GM21360 (cell line): ENCODE results near the gene PDIA5.

Source experiments
- ATAC-seq: cut with Tn5 transposase; IDR thresholded peaks from one replicate; pipeline ENCODE4 v1.9.1; 2021; ENCODE audit warnings: mild to moderate bottlenecking, moderate library complexity; ENCODE audit not compliant: unreplicated experiment

PDIA5 gene

GRCh38 chr3:123039178-123039577, 27.6 kb upstream of the PDIA5 start:
- ATAC-seq = no peak

DNA sequence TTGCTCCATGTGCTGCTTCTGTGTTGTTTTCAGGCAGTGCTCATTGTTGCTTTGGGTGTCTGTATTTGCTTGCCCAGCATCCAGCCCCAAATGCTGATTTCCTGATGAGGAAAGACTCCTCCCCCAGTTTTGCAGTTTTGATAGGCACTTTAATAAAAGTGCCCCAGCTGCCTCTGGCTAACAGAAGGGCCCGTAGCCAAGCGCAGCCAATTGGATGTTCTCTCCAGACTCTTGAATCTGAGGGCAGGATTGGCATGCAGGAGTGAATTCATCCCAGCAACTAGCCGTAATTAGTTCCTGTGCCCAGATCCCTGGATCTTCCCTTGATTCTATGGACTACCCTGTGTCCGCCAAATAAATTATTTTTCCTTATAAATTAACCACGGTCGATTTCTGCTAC, 24.4 kb upstream of the PDIA5 start:
- ATAC-seq = no peak

DNA sequence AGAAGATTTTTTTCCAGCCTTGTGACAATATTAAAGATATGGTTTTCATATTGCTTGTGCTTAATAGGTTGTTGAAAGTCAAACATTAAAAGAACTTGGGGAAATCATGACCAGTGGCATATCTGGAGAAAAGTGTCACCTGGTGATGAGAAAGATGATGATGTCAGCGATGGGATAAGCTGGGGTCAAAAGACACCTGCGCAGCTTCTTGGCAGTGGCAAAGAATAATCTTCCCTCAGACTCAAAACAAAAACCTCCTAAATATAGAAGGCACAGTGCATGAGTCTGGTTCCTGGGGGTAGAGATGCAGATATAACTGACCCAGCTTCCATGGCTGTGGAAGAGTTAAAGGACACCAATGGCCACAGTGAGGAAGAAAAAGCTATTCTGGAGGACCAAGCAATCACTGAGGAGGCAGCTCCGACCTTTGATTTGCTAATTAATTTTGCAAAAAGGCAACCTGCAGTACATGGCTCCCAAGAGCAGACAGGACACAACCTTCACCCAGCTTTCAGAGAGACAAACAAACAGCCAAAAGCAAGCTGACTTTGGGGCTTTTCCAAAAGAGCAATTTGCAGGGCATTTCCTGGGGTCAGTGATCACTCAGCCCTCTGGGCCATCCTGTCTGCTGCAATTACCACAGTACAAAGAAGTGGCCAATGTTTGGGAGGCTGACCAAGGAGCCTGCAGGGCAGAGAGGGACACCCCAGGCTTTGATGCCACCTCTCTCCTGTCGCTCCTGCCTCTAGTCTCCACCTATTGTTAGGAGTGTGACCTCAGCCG, 21.7 kb upstream of the PDIA5 start:
- no peak for ATAC-seq

- no peak for ATAC-seq
These were observed 20.4 kb upstream of the PDIA5 start for GRCh38 chr3:123046262-123047061.

- no peak for ATAC-seq
These were observed 19.8 kb upstream of the PDIA5 start for GRCh38 chr3:123047062-123047319.

- ATAC-seq = no peak
These were observed 18.2 kb upstream of the PDIA5 start for GRCh38 chr3:123048480-123049237.

- no peak for ATAC-seq
These were observed 16.2 kb upstream of the PDIA5 start for GRCh38 chr3:123050666-123051065.

DNA sequence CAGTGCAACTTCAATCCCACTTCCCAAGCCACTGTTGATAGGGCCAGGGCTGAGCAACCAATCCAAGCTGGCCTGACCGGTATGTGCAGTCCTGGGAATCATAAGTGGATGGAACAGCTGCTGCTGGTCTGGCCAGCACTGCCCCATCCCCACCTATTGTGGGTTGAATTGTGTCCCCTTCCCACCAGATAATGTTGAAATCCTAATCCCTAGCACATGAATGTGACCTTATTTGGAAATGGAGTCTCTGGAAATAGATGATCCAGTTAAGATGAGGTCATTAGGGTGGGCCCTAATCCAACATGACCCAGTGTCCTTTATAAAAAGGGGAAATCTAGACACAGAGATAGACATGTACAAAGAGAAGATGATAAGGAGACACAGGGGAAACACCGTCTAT, 13.7 kb upstream of the PDIA5 start:
- no peak for ATAC-seq

- no peak for ATAC-seq
These were observed 12.6 kb upstream of the PDIA5 start for GRCh38 chr3:123054109-123054778.

DNA sequence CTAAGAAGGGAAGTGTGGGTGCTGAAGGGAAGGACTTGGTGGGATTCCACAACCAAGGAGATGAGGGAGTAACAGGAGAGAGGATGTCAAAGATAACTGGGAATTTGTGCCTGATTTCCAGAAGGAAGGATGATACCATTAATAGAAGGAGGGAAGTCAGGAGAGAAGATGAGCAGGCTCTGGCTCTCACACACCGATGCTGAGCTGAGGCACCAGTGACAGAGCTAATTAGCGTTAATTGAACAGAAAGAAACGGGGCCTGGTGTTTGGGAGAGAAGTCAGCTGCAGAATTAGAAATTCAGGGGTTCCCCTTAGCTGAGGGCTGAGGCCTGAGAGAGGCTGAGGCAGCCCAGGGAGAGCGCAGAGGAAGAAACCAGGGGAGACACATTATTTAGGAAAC, 11.9 kb upstream of the PDIA5 start:
- ATAC-seq = no peak

DNA sequence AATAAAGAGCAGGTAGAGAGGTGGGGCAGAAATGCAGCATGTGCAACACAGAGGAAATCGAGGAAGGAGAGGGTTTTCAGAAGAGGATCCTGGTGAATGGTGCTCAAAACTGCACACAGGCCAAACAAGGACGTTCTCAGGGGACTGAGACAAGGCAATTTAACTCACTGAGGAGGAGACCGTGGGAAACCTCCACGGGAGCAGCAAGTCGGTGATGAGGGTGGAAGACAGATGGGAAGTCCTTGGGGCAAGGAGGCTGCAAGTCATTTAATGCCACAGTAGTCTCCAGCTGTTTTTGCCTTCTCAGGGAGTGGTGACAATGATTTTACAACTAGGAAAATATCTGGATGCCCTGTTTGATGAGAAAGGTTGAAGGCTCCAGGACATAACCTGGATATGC, 11.5 kb upstream of the PDIA5 start:
- no peak for ATAC-seq

DNA sequence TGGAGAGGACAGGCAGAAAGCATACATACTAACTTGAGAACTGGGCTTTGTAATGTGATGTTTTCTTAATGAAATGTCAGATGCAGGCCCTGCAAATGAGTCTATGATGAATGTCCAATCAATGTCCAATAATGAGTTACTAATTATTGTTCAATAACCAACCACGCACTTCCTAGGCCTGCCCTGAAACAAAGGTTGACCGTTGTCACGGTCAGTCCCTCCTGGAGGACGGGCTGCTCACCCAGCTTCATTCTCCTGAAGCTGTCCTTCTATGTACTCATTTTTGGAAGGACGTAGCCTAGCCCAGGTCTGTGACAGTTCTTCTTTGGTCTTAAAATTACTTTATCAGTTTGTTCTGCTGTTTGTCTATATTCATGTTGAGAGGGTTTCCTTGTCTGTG, 8.3 kb upstream of the PDIA5 start:
- ATAC-seq = no peak

GRCh38 chr3:123060054-123060453, 6.8 kb upstream of the PDIA5 start:
- ATAC-seq = no peak

DNA sequence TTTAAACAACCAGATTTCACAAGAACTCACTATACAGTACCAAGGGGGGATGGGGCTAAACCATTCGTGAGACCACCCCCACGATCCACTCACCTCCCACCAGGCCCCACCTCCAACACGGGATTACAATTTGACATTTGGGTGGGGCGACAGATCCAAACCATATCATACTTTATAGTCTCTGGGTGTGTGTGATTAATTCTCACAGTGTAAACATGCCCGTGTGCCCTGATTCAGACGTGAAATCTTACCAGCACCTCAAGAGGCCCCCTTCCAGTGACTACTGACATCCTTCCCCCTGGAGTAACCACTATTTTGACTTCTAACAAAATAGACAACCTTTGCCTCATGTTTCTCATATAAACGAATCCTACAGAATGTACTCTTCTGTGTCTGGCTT, 5.0 kb upstream of the PDIA5 start:
- no peak for ATAC-seq

DNA sequence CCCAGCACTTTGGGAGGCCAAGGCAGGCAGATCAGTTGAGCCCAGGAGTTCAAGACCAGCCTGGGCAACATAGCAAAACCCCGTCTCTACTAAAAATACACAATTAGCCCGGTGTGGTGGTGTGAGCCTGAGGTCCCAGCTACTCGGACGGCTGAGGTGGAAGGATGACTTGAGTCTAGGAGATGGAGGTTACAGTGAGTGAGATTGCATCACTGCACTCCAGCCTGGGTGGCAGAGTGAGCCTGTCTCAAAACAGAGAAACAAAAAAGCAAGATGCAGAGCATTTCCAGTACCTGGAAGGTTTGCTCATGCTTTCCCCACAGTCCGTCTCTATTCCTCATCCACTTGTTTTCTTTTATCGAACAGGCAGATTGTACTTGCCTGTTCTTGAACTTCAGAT, 3.8 kb upstream of the PDIA5 start:
- no peak for ATAC-seq

DNA sequence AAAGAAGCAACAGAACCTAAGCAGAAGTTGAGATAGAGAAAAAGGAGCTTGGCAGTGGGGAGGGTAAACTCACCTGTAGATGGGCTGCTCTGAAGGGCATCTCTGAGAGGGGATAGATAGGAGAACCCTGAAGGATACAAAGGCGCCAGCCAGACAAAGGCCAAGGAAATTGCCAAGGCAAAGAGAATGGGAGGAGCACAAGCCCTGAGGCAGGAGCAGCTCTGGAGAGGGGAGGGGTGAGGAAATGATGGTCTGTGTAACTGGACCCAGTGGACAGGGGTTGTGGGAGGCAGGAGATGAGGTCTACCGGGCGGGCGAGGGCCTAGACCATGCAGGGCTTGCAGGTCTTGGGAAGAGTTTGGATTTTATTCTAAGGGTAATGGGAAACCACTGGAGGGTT, 2.3 kb upstream of the PDIA5 start:
- ATAC-seq = no peak

GRCh38 chr3:123064914-123065313, 1.9 kb upstream of the PDIA5 start:
- ATAC-seq = no peak

GRCh38 chr3:123066599-123066895, 278 bp upstream of the PDIA5 start:
- ATAC-seq = no peak

DNA sequence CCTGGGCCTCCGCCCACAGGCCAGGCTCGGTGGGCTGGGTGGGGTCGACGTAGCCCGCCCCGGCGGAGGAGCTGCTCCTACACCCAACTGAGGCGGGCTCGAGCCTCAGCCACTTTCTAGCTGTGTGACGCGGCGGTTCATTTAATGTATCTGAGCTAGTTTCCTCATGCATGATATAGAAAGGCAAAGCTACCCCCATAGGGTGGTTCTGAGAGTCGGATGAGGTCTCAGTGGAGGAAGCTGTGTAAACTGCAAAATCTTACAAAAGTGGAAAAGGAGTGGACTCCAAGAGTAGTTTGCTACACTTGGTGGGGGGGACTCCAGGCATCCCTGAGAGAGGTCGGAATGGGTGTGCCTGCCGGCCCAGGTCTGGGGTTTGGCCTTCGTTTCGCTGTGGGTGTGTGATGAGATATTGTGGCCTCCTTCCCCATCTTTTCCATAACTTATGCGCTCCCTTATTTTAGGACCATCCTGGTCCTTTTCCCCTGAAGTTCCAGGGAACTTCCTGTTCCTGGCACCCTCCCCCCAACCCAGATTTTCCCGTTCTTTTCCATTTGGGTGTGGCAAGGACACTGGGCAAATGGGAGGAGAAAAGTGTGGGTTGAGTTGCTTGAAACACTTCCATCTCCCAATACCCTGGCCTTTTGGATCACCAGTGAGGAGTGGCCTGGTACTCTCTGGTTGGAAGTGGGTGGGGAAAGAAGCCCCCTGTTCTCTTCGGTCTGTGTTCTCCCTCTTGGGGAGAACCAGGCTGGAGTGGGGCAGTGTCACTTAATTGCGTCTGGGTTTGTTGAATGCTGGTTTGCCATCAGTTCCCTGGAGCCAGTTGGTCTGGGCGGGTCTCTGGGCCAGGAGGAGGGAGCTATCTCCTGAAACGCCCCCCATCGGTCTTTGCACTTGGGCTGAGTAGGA, 1.1 kb downstream of the PDIA5 start:
- peak; percentile 34 for ATAC-seq

DNA sequence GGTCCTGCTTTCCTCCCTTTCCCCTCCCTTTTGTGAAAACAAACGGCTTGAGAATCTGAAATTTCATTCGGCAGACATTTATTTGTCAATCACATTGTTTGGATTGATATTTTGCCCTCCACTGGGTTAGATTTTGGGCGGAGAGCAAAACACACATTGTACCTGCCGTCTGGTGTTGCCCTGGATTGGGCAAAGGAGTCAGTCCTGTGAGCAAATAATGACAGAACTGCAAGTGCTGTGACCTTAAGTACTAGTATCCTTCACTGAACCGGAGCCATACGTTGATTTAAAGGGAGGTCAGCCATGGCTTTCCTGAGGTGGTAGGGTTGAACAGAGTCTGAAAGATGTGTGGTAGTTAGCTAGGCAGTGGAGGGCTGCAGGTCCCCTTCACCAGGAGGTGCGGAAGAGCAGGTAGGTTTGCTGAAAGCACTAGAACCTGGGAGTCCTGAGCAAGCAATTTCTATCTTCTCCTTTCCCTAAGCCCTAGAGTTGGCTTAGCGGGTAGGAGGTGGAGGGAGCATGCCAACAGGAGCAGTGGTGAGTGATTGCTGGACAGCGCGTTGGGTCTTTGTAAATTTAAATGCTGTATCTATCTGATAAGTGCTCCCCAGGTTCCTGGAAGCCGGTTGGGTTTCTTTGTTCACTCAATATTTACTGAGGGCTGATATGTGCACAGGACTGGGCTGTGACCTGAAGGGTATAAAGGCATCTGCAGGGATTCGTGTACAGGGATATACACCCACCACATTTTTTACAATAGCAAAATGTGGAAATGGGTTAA, 2.0 kb downstream of the PDIA5 start:
- no peak for ATAC-seq
